Neural progenitor cell (in vitro differentiated cells): ENCODE measurements around the gene SNX14. TPM values are rescaled to one million over a fixed set of nuclear protein-coding genes. Genes with fewer than 3 reads are reported as not detected.
"Not testable (repeated sequence)": the region's sequence is repeated elsewhere in the genome, so short reads cannot be mapped to it uniquely, and the experiment has no call there.

ENCODE experiments used
- DNase-seq: peaks from one replicate; pipeline ENCODE4 v3.0.0-alpha.2; 2016; ENCODE audit warnings: low spot score
- H2AFZ ChIP-seq: fragments of 200-600 bp; sonication (generic); replicated peaks from 2 replicates; pipeline ENCODE4 v1.6.1; 2016; ENCODE audit warnings: antibody characterized with exemption
- H3F3A ChIP-seq: fragments of 200-600 bp; sonication (generic); 2 replicates; pipeline ENCODE4 v1.6.1; 2016; ENCODE audit warnings: antibody characterized with exemption, low read depth
- H3K27ac ChIP-seq: fragments of 200-600 bp; sonication (generic); 2 replicates; pipeline ENCODE4 v1.5.1; 2016; ENCODE audit warnings: mild to moderate bottlenecking
- H3K27me3 ChIP-seq: fragments of 200-600 bp; sonication (generic); 2 replicates; pipeline ENCODE4 v1.6.1; 2016; ENCODE audit warnings: mild to moderate bottlenecking, moderate library complexity
- H3K36me3 ChIP-seq: fragments of 200-600 bp; sonication (generic); 2 replicates; pipeline ENCODE4 v1.5.1; 2016
- H3K4me1 ChIP-seq: fragments of 200-600 bp; sonication (generic); 2 replicates; pipeline ENCODE4 v1.6.1; 2016; ENCODE audit warnings: mixed run types
- H3K4me2 ChIP-seq: fragments of 200-600 bp; sonication (generic); 2 replicates; pipeline ENCODE4 v1.6.1; 2016
- H3K4me3 ChIP-seq: fragments of 200-600 bp; sonication (generic); 2 replicates; pipeline ENCODE4 v1.5.1; 2016
- H3K79me2 ChIP-seq: fragments of 200-600 bp; sonication (generic); 2 replicates; pipeline ENCODE4 v1.6.1; 2016; ENCODE audit warnings: low read depth
- H3K9ac ChIP-seq: fragments of 200-600 bp; sonication (generic); 2 replicates; pipeline ENCODE4 v1.6.1; 2016
- H3K9me3 ChIP-seq: fragments of 200-600 bp; sonication (generic); 2 replicates; pipeline ENCODE4 v1.5.1; 2016; ENCODE audit warnings: low read depth
- H4K20me1 ChIP-seq: fragments of 200-600 bp; sonication (generic); 2 replicates; pipeline ENCODE4 v1.6.1; 2016; ENCODE audit warnings: low read depth
- H3K27ac Mint-ChIP-seq: 3 replicates; pipeline ENCODE4 v1.8.0; 2021; ENCODE audit warnings: mixed read lengths
- H3K27me3 Mint-ChIP-seq: 2 replicates; pipeline ENCODE4 v1.8.0; 2022; ENCODE audit warnings: low read depth, mild to moderate bottlenecking, inconsistent platforms, moderate library complexity, mixed read lengths; ENCODE audit not compliant: insufficient read depth
- H3K36me3 Mint-ChIP-seq: 3 replicates; pipeline ENCODE4 v1.8.0; 2021; ENCODE audit warnings: mixed read lengths
- H3K4me1 Mint-ChIP-seq: 3 replicates; pipeline ENCODE4 v1.8.0; 2021; ENCODE audit warnings: mixed read lengths
- H3K4me3 Mint-ChIP-seq: 3 replicates; pipeline ENCODE4 v1.8.0; 2021; ENCODE audit warnings: mild to moderate bottlenecking, moderate library complexity, mixed read lengths
- H3K9me3 Mint-ChIP-seq: 3 replicates; pipeline ENCODE4 v1.8.0; 2020; ENCODE audit warnings: mixed read lengths
- EZH2 ChIP-seq: fragments of 200-600 bp; sonication (generic); IDR thresholded peaks from 2 replicates; pipeline ENCODE4 v1.6.1; 2017; ENCODE audit warnings: antibody characterized with exemption, mild to moderate bottlenecking, moderate library complexity
- EZH2phosphoT487 ChIP-seq: fragments of 200-600 bp; sonication (generic); IDR thresholded peaks from 2 replicates; pipeline ENCODE4 v1.6.1; 2017; ENCODE audit warnings: antibody characterized with exemption
- total RNA-seq: library from RNA; depleted of rRNA; stranded (reverse); fragments of >200 nt; gene quantifications from 2 replicates; pipeline ENCODE4 v1.2.3, GENCODE V29; 2015; ENCODE audit warnings: low replicate concordance
- TF ChIP-seq, protein P1 (sequence below): fragments of 200-600 bp; sonication (generic); IDR thresholded peaks from 2 replicates; pipeline ENCODE4 v1.5.1; 2017; ENCODE audit warnings: antibody characterized with exemption, mild to moderate bottlenecking

The SNX14 gene
- total RNA-seq, 1 donor from 2014 or later: 95.2 TPM

DNA sequence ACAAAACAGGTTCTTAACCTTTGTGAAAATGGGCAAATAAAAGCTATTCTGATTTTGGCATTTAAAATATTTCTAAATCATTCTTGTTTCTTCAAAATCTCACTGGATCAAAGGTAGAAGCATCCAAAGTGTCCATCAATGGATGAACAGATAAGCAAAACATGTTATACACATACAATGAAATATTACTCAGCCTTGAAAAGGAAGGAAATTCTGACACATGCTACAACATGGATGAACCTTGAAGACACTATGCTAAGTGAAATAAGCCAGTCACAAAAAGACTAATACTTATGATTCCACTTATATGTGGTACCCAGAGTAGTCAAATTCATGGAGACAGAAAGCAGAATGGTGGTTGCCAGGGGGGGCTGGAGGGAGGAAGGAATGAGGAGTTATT is 45.9 kb downstream of the SNX14 start:
- no peaks in the 10 kb centered on the region for H3K27me3 Mint-ChIP-seq
- peaks cover 10% of the 10 kb centered on the region for H3K36me3 Mint-ChIP-seq
- Histone ChIP-seq H4K20me1 (no peaks in the 10 kb centered on the region), H3K4me1 (peaks cover 9% of the 10 kb centered on the region), H3K4me2 (no peak overlapping the region), H2AFZ (no peak overlapping the region), H3F3A (peaks cover 6% of the 10 kb centered on the region), H3K36me3 (peaks cover 3% of the 10 kb centered on the region), H3K9me3 (no peaks in the 10 kb centered on the region), H3K9ac (no peak overlapping the region), H3K27ac (no peak overlapping the region), H3K4me3 (no peak overlapping the region), H3K79me2 (no peaks in the 10 kb centered on the region), H3K27me3 (no peaks in the 10 kb centered on the region)
- no peak for DNase-seq
- TF ChIP-seq EZH2phosphoT487: no peak
- TF ChIP-seq, protein P1, sequence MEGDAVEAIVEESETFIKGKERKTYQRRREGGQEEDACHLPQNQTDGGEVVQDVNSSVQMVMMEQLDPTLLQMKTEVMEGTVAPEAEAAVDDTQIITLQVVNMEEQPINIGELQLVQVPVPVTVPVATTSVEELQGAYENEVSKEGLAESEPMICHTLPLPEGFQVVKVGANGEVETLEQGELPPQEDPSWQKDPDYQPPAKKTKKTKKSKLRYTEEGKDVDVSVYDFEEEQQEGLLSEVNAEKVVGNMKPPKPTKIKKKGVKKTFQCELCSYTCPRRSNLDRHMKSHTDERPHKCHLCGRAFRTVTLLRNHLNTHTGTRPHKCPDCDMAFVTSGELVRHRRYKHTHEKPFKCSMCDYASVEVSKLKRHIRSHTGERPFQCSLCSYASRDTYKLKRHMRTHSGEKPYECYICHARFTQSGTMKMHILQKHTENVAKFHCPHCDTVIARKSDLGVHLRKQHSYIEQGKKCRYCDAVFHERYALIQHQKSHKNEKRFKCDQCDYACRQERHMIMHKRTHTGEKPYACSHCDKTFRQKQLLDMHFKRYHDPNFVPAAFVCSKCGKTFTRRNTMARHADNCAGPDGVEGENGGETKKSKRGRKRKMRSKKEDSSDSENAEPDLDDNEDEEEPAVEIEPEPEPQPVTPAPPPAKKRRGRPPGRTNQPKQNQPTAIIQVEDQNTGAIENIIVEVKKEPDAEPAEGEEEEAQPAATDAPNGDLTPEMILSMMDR: no peak
- H3K4me1 Mint-ChIP-seq: peaks cover 6% of the 10 kb centered on the region
- H3K4me3 Mint-ChIP-seq: no peak overlapping the region
- no peak overlapping the region for H3K27ac Mint-ChIP-seq
- no peaks in the 10 kb centered on the region for H3K9me3 Mint-ChIP-seq

DNA sequence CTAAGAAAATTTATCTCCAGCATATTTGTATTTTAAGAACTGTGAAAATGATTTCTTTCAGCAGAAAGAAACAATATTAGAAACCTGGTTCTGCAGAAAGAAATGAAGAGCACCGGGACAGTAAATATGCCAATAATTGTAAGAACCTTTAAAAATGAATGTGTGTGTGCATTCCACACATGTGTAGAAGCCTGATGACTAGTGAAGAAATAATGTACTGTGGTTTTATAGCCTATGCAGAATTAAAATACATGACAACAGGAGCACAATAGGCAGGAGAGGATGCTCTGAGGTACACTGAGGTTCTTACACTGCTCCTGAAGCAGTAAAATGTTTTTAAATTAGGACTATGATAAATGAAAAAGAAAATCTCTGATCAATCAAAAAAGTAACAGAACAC is 48.9 kb downstream of the SNX14 start:
- Histone ChIP-seq H3K9me3 (no peaks in the 10 kb centered on the region), H3F3A (no peaks in the 10 kb centered on the region), H3K4me3 (no peak overlapping the region), H3K36me3 (peaks cover 3% of the 10 kb centered on the region), H3K9ac (no peak overlapping the region), H3K4me2 (no peak overlapping the region), H3K27me3 (no peaks in the 10 kb centered on the region), H3K27ac (no peak overlapping the region), H2AFZ (no peak overlapping the region), H4K20me1 (no peaks in the 10 kb centered on the region), H3K4me1 (no peaks in the 10 kb centered on the region), H3K79me2 (no peaks in the 10 kb centered on the region)
- DNase-seq: no peak
- Mint-ChIP-seq H3K27me3 (no peaks in the 10 kb centered on the region), H3K27ac (no peak overlapping the region), H3K4me3 (no peak overlapping the region), H3K36me3 (peaks cover 8% of the 10 kb centered on the region), H3K4me1 (no peaks in the 10 kb centered on the region), H3K9me3 (no peaks in the 10 kb centered on the region)
- TF ChIP-seq EZH2 (no peak), EZH2phosphoT487 (no peak)
- TF ChIP-seq, protein P1: no peak

DNA sequence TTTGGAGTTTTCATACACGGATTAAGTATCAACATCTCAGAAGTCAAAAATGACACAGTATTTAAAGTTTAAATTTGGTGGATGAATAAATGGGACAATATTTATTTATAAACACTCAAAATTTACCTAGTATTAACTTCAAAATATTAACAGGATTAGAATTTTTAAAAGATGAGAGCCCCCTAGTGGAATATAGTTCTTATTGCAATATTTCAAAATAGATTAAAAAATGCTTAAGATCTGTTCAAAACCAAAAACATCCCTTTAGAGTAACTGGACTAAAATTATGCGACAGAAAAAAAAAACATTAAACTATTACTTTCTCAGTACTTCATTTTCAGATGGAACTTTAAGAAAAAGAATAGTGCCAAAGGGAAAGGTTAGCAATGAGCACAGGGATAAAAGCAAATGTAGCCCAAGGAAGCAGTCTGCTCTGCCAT is 56.6 kb downstream of the SNX14 start:
- H3K9ac ChIP-seq: no peak overlapping the region
- no peak for DNase-seq
- H3F3A ChIP-seq: no peaks in the 10 kb centered on the region
- Mint-ChIP-seq H3K27me3 (no peaks in the 10 kb centered on the region), H3K4me1 (no peaks in the 10 kb centered on the region), H3K9me3 (no peaks in the 10 kb centered on the region), H3K27ac (no peak overlapping the region), H3K4me3 (no peak overlapping the region), H3K36me3 (peaks cover 4% of the 10 kb centered on the region)
- no peak overlapping the region for H2AFZ ChIP-seq
- H3K4me2 ChIP-seq: no peak overlapping the region
- H4K20me1 ChIP-seq: no peaks in the 10 kb centered on the region
- no peaks in the 10 kb centered on the region for H3K79me2 ChIP-seq
- H3K27me3 ChIP-seq: no peaks in the 10 kb centered on the region
- H3K9me3 ChIP-seq: no peaks in the 10 kb centered on the region
- no peak overlapping the region for H3K4me3 ChIP-seq
- H3K27ac ChIP-seq: no peak overlapping the region
- H3K36me3 ChIP-seq: no peaks in the 10 kb centered on the region
- no peak for TF ChIP-seq EZH2phosphoT487
- TF ChIP-seq, protein P1: peak; percentile 72
- H3K4me1 ChIP-seq: no peaks in the 10 kb centered on the region

DNA sequence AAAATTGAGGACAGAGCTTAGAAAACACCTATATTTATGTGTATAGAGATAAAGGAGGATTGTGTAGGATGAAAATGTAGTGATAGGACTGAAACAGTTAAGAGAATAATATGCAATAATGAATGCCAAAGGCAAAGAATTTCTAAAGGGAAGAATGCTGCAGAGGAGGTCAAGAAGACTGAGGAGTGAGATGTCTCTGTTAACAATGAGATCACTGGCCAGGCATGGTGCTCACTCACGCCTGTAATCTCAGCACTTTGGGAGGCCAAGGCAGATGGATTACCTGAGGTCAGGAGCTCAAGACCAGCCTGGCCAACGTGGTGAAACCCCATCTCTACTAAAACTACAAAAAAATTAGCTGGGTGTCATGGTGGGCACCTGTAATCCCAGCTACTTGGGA is 69.4 kb downstream of the SNX14 start:
- H3K9me3 ChIP-seq, H3K4me1 Mint-ChIP-seq, H3K4me3 Mint-ChIP-seq, H3K27me3 ChIP-seq, H3K27ac ChIP-seq, H3K9me3 Mint-ChIP-seq, H3K4me1 ChIP-seq, H3K27ac Mint-ChIP-seq, H3K79me2 ChIP-seq, H3K36me3 ChIP-seq, H3K9ac ChIP-seq, DNase-seq, H3F3A ChIP-seq, H4K20me1 ChIP-seq, H3K4me2 ChIP-seq, H3K27me3 Mint-ChIP-seq, H3K4me3 ChIP-seq, H2AFZ ChIP-seq: not testable (repeated sequence)
- peaks cover 25% of the 10 kb centered on the region for H3K36me3 Mint-ChIP-seq
